Vagina (tissue), 2 donors: ENCODE results near the gene GLCE.

ENCODE experiments used
- POLR2A ChIP-seq, 2 donors: fragments of 450-650 bp; IDR thresholded peaks; one replicate each; pipeline ENCODE4 v1.6.1; 2017; ENCODE audit warnings: antibody characterized with exemption in 2 of 2, mild to moderate bottlenecking in 2 of 2, moderate library complexity in 2 of 2
- POLR2AphosphoS5 ChIP-seq, 2 donors: sonication (generic); formaldehyde crosslinking; IDR thresholded peaks; one replicate each; pipeline ENCODE4 v1.9.0; 2017; ENCODE audit warnings: antibody characterized with exemption in 2 of 2, mild to moderate bottlenecking in 2 of 2, low read depth in 1 of 2; ENCODE audit not compliant: insufficient read depth in 1 of 2
- TF ChIP-seq, protein P1 (sequence below), 3 experiments: fragments of 450-650 bp in 2 of 3; fragments of 200-600 bp in 1 of 3; sonication (generic) in 1 of 3; IDR thresholded peaks; one replicate each; pipeline ENCODE4 v1.5.1; 2017 to 2019; ENCODE audit warnings: antibody characterized with exemption in 3 of 3, mild to moderate bottlenecking in 2 of 3, moderate library complexity in 2 of 3

GRCh38 chr15:69296606-69297005 is 136.2 kb downstream of the GLCE start:
- TF ChIP-seq, protein P1, sequence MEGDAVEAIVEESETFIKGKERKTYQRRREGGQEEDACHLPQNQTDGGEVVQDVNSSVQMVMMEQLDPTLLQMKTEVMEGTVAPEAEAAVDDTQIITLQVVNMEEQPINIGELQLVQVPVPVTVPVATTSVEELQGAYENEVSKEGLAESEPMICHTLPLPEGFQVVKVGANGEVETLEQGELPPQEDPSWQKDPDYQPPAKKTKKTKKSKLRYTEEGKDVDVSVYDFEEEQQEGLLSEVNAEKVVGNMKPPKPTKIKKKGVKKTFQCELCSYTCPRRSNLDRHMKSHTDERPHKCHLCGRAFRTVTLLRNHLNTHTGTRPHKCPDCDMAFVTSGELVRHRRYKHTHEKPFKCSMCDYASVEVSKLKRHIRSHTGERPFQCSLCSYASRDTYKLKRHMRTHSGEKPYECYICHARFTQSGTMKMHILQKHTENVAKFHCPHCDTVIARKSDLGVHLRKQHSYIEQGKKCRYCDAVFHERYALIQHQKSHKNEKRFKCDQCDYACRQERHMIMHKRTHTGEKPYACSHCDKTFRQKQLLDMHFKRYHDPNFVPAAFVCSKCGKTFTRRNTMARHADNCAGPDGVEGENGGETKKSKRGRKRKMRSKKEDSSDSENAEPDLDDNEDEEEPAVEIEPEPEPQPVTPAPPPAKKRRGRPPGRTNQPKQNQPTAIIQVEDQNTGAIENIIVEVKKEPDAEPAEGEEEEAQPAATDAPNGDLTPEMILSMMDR (IDR thresholded peaks at IDR 0.05): no peak
- TF ChIP-seq POLR2A (IDR thresholded peaks at IDR 0.05) (no peak), POLR2AphosphoS5 (IDR thresholded peaks at IDR 0.05; ENCODE audit: insufficient read depth in 1 of 2, low read depth in 1 of 2) (no peak)
